Measurements from ENCODE around the gene RNASEH2B.

The RNASEH2B gene

DNA sequence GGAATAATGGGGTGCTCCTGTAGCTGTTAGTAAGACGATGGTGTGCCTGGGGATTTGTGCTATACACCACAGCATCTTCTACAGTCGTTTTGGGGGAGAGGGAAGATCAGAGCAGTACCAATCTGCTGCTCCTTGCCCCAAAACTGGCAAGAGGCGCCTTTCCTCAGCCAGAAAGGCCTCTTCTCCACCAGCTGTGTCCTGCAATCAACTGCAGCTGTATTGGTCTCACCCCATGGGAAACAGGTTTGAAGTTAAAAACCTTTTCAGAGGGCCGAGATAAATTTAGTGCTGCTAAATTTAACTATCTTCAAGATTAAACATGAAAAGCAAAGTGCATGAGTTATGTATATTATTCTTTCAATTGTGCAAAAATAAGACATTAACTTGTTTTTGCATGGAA lies 1.2 kb upstream of the RNASEH2B start:
- no peak for DNase-seq

DNA sequence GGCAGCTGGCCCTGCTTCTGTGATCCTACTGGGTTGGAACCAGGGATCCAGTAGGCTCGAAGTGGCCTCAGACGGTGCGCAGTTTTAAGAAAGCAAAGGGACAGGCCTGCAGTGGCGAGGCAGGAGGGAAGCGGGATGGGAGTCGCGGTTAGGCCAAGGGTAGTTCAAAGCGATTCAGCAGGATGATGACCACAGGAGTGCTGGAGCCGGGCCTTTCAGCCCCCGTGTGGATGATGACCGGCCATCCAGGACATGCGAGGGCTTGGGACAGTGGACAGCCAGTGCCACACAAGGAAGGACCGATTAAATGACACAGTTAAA lies 854 bp downstream of the RNASEH2B start:
- DNase-seq: no peak

DNA sequence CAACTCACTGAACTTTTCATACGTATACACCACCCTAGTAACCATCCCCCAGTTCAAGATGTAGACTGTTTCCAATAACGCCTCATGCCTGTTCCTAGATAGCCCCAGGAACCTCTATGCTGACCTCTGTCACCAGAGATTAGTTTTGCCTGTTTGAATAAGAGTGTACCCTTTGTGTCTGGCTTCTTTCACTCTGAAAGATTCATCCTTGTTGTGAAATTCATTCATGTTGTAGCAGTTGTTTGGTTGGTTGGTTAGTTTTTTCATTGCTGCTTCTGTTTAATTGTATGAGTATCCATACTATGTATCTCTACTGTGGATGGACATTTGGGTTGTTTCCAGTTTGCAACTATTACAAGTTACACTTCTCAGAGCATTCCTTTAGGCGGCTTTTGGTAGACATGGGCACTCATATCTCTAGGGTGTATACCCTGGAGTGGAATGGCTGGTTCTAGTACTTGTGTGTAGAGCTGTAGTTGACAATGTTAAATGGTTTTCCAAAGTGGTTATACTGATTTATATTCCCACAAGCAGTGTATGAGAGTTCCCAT lies 1.6 kb downstream of the RNASEH2B start:
- no peak for DNase-seq

DNA sequence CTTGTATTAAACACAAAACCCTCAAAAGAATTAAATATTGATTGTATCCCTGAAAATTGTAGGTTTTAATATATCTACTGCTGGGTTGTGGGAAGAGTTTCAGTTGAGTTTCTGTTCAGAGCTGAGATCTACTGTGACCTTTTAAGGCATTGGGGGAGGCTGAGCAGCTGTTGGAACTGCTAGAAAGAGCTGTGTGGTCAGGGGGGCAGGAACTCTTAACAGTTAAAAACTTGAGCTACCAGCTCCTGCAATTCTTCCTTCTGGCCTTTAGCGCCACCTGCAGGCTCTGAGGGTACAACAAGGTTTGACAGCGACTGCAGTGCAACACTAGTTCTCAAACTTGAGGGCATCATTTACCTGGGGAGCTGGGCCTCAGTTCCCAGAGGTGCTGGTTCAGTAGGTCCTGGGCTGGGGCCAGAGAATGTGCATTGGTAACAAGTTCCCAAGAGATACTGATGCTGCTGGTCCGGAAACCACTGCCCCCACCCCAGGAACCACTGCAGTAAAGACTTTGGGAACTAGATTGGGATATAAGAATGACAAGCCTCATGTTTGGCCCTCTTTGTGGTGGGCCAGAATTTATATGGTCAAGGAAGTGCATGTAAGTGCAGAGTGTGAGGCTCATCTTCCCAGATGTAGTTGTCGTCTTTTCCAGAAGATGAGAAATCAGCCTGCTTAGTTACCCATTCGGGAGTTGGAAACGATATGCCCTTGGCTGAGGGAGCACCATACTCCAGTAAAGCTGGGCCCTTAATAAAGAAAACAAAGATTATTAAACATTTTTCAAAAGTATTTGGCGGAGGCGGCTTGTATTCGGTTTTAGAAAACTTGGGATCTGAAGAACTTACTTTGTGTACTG lies 2.6 kb downstream of the RNASEH2B start:
- DNase-seq: peak; percentile 58

DNA sequence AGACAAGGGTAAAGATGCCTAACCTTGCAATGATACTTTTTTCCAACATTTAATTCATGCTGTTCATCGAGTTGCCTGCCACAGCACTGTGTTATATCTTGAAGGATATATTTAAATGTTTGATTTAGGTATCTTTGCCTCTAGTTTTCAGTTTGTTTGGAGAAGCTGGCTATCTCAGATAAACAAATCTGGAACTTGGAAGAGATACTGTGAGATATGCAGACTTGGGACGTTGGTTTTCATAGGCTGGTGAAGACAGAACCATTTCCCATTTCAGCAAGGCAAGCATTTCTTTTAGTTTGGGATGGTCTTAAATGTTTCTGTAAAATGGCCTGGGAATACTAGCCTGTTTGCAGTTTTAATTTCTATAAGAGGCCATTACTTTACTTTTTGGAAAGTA lies 3.3 kb downstream of the RNASEH2B start:
- no peak for DNase-seq

DNA sequence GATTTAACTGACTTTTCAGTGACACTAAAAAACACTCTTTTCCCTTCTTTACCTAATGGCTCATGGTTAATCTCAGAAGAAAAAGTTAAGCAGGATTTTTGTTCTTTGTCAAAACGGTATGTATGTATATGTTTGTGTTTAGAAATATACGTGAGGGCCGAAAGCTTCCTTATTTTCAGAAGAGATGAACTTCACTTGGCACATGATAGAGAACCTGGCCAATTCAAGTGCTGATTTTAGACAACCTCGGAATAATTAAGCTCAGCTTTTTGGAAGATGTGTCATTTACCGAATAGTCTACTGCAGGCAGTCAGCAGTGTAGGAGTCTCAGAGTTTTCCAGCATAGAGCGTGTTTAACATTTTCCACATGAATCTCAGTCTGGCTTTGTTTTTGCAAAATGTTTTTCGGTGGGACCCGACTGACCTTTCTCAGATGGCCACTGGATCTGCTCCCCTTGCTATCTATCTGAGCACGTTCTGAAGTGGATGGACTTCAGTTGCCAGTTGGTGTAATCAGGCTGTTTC lies 4.6 kb downstream of the RNASEH2B start:
- DNase-seq: no peak

DNA sequence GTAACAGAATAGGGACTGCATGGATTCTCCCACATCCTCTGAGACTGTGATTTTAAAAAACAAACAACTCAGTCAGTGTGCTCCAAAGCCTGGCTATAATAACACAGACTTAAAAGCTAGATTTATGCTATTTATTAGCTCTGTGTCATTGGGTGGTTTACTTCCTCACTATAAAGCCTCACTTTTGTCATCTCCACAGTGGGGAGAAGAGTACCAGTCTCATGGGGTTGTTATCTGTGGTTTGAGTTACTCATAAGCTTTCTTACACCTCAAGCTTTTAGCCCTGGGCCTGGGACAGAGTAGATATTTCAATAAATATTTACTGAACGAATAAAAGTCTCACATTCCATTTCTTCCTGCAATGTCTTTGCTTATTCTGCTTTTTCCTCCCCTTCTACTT lies 5.3 kb downstream of the RNASEH2B start:
- DNase-seq: no peak

DNA sequence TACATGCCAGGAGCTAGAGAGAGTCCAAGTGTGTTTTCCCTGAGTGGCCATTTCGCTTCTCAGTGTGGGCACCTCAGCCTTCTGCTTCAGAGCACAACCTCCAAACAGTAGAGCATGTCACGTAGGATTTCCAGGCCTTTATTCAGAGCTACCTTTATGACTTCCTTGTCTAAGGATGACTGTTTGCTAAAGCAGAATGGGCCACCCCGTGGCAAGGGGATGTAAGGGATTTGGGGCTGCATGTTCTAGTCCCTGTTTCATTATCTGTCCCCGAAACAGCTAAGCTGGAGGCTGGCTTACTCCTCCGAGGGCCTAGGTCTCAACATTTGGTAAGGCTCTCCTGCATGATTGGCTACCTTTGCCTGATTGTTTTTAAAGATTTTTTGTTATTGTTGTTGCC lies 6.0 kb downstream of the RNASEH2B start:
- DNase-seq: no peak

DNA sequence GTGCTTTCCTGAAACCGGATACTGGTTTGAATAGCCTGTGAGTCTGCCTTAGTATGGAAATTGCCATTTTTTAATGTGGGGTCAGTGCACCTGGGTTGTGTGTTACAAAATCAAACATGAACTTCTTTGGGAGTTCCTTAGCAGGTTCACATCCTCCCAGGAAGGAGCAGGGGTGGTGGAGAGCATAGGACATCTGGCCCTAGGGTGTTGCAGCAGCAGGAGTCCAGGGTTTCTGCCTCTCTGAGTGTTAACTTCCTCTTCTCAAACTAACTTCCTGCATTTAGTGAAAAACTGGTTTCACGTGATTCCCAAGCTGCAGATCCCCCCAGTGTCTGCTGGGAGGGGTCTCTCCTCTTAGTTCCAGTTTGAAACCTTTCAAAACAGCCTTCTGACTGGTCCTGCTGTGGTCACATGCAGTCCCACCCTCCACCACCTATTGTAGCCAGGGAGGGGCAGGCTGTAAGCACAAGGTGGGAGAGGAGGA lies 7.2 kb downstream of the RNASEH2B start:
- DNase-seq: no peak

DNA sequence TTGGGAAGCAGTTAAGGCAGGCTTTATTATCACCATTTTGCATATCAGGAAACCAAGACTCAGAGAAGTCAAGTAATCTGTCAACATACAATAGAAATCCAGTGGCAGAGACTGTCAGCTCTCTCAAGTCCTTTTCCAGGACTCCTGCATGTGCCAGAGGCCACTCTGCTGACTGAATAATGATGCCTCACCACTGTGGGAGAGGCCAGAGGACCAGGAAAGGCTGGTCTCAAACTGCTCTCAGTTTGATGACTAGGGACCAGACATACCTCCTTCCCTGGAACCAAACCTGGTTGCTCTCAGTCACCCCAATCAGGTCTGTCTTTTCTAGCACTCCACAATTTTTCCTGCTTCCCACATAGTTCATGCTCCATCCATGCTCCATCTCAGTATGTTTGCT lies 8.0 kb downstream of the RNASEH2B start:
- DNase-seq: no peak

DNA sequence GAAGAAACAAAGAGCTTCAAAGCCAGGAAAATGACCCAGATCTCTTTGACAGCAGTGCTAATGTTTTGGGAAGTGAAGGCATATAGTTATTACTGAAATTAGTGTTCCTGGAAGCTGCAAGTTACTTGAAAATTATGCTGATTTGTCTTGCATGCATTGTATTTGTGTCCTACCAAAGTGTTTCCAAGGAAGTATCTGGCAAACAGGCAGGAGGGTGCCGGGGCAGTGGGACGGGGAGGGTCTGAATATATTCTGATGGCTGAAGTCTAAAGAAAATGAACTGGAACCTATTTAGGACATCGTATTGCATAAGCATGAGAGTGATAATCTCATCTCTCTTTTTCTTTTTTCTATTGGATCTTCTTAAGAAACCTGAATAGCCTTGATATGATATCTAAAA lies 9.0 kb downstream of the RNASEH2B start:
- no peak for DNase-seq

DNA sequence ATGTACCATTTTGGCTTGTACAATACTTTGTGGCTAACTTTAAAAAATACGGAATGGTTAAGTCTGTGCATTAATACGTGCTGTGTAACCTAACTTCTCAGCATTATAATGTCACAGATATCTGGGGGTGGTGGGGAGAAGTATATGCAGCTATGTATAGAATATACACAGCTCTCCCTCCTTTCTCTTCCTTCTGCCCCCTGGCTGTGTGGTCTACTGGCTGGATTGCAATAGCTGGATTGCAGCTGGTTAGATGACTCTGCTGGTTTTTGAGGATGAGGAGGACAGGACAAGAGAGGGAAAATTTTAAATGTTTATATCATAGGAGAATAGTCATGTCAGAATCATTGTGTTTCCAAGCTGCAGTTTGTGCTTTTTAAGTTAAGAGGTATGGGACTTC lies 9.7 kb downstream of the RNASEH2B start:
- no peak for DNase-seq

DNA sequence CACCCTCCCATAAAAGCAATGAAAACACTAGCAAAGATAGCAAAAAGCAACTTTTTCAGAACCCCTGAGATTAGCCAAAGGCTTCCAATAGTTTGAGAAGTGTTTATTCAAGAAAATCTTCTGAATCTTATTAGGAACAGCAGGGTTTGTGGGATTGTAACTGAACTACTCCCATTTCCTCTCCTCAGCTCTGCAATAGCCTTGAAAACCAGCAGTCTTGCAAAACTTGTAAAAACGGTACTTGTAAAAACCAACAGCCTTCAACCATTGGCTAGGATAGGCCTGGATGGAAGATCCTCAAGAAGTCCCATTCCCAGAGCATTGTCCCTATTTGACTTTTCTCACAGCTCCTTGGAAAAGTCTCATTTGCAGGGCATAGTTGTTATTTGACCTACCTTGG lies 12.1 kb downstream of the RNASEH2B start:
- no peak for DNase-seq

DNA sequence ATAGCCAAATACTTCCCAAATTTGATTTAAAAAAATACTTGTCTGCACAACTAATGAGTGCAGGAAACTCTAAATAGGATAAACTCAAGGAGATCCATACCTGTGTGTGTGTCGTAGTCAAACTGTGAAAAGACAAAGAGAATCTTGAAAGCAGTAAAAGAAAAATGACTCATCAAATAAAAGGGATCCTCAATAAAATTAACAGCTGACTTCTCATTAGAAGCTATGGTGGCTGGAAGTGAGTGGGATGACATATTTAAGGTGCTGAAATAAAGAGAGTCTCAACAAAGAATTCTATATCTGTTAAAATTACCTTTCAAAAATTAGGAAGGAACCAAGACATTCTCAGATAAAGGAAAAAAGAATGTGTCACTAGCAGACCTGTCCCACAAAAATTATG lies 13.7 kb downstream of the RNASEH2B start:
- no peak for DNase-seq

DNA sequence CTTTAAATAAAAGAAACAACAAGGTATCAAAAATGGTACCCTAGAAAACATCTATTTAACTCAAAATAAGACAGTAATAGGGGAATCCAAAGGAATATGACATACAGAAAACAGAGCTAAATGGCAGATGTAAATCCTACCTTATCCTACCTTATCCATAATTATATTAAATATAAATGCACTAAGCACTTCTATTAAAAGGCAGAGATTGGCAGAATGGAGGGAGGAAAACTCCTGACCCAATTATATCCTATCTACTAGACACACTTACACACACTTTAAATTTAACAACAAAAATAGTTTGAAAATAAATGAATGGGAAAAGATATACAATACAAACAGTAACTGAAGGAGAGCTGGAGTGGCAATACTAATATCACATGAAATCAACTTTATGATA lies 14.4 kb downstream of the RNASEH2B start:
- DNase-seq: no peak

DNA sequence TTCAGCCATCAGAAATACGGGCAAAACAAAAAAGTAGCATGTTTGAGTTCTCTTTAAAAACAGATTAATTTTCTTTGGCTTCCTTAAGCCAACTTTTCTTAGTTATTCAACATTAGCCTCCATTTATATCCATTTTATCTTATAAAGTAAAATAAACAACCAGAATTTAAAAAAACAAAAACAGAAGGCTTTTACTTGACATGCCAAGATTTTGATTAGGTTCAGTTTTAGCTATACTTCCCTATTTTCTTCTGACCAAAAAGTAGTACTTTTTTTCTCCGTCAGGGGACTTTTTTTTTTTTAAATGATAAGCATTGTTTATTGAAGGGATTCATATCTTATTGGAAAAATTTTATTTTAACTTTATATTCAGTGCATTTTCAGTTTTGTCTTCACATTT lies 18.1 kb downstream of the RNASEH2B start:
- DNase-seq: no peak

DNA sequence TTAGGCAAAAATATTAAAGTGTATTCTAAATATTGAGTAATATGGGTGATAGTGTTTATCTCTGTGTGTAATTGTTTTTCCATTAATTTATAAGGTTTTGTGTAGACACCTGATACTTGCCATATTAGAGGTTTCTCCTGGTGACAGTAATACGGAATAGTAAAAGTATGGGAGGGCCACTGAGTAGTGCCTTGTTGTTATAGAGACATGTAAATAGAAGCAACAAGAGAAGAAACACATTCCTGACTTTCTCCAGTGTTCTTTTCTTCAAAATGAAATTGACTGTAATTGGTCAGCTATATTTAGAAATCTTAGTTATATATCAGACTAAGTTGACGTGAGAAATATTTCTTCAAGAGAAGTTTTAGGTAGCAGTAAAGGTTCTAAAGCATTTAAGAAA lies 18.5 kb downstream of the RNASEH2B start:
- no peak for DNase-seq

DNA sequence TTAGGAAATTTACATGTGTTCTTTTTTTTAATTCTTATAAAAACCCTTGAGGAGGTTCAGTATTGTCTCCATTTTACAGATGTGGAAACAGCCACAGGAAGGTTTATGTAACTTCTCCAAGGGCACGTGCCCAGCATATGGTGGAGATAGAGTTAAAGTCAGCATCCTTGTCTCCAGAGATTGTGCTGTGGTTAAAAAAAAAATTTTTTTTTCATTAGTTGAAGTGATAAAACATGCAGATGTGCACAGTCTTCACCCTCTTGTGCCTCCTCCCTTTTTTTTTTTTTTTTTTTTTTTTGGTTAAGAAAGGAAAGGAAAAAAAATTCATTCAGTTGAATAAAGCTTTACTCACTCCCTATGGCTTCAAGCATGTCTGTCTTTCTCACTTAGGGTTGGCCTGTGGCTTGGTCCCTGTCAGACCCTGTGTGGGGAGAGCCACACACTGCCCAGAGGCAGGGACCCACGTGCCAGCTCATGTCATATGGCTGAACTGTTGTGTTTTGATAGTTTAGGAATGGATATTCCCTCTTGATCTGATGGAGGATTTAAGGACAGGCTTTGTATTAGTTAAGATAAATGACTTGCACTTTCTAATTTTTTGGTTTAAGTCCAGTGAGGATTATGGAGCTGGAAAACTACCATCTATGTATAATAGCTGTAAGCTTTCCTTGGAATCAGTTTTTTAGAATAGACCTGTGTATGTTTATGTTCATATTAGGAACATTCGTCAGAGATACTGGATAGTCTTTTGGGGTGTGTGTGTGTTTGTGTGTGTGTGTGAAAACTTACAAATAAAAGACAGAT lies 19.3 kb downstream of the RNASEH2B start:
- DNase-seq: no peak

DNA sequence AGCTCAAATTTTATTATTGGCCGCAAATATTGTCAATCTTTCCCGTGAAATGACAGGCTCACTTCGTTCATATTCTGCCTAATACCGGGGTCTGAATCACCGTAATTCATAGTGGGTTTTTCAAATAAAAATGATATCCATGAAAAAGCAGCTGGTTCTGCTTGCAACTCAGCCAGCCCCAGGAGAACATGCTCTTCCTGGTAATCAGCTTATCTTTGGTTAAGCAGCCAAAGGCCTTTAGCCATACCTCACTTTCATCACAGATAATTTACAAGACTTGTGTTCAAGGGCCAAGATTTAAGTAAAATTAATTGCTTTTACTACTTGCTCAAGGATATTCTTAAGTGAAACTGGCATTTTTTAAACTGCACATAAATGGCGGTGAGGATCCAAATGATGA lies 22.5 kb downstream of the RNASEH2B start:
- DNase-seq: no peak

DNA sequence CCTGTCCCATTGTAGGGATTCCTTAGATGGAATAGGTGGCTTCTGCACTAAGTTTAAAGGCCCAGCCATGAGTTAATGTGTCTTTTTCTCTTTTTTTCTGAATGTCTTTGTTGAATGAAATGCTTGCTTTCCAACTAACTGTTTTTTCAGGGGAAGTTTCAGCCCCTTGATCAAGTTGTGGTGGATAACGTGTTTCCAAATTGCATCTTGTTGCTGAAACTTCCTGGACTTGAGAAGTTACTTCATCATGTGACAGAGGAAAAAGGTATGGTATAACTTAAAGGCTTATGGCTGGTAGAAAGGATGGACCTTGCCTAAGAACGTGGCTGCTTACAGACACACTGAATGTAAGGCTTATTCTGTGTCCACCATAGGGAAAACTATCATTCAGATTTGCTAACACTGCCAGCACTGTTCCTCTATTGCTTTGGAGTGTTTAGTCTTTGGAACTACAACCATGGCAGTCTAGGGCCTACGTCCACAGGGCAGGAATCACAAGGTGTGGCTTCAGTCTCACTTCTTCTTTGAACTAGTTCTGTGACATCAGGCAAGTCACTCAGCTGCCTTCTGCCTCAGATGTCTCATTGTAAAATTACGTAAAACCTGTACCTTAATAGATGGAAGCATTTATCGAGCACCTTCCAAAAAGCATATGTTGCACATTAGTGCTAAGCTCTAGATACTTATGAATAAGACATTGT lies 25.3 kb downstream of the RNASEH2B start:
- DNase-seq: no peak

DNA sequence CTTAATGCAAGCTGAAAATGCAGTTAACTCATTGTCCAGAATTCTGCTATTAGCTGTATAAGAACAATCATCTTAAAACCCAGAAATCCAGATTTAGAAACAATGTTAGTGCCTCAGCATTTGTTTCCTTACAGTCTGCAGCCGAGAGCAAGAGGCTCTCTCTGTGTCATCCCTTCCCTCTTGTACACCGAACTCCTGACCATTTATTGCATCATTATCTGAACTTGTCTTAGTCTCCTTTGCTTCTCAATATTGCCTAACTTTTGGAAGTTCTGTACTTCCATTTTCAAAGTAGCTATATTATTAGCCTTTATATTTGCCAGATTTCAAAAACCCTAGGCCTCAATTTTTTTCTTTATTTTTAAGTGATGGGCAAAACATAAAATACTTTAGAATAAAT lies 27.1 kb downstream of the RNASEH2B start:
- no peak for DNase-seq

DNA sequence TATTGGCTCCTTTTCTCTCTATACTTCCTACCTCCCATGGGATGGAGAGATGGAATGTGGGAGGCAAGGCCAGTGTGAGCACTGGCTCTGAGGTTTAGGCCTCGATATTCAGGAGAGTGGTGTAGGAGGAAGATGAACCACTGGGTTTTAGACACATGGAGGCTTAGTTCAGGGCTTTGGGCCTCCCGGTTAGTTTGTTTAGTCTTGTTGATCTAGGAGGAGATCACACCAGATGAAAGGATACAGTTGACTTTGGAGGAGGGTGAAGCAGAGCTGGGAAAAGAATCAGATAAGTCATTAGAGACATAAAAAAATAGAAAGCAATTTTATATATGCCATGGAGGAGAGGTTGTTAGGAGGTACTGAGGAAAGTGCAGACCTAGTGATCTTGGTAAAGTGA lies 30.9 kb downstream of the RNASEH2B start:
- DNase-seq: no peak

DNA sequence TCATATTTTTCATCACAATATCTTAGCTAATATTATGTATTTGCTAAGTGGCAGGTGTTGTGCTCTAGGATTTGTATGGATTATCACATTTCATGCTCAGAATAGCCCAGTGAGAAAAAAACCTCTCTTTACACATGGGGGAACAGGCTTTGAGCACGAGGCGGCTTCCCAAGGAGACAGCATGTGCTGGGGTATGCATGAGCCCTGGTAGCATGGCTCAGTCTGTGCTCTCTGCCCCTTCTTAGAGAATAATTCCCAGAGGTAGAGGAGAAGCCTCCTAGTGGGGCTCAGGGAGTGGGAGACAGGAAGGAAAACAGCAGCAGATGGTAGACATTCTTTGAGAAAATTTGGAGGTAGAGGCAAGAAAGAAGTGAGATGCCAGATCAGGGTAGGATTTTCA lies 31.6 kb downstream of the RNASEH2B start:
- no peak for DNase-seq
